Left hindlimb (tissue), 1 donor: ENCODE measurements around the gene PXMP2.

Experiments
- DNase-seq: peaks from one replicate; pipeline ENCODE4 v3.0.0-alpha.2; 2018

Gene PXMP2

DNA sequence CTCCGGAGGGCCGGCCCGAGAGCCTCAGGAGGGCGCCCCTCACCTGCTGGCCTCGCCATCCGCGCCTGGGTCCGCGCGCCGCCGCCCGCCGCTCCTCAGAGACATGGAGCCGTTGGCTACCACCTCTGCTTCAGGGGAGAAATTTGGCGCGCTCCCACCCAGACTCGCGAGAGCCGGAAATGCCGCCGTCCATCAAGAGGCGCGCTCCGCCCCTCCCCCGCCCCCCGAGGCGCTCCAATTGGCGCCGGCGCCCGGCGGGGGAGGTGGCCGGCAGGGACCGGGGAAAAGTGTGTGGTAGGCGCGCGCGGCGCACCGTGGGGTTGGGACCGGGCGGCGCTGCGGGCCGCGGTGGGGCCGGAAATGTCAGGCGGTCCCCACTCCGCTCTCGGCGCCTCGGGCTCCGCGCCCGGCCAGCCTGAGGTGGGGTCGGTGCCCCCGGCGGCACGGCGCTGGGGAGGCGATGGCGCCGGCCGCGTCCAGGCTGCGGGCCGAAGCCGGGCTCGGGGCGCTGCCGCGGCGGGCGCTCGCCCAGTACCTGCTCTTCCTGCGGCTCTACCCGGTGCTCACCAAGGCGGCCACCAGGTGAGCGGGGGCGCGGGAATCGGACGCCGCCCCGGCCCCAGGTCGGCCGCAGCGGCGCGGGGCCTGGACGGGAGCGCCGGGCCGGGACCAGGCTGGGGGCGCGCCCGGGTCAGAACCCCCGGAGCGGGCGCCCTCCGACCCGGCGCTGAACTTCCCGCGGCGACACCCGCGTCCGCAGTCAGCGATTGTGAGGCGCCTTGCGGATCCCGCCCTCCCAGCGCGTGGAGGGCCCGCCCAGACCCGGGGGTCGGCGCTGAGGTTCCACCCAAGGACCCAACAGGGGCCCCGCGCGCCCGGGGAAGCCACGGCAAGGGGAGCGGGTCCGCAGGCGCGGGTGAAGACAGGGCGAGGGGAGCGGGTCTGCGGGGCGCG lies at the start of gene PXMP2, which contains the start of gene POLE:
Gene PXMP2 (plus strand): TSS at position 377 of the 954 bp plus-strand sequence. CDS start 84 bp downstream, at position 461.
Gene POLE (minus strand): TSS at position 132 of the 954 bp plus-strand sequence. CDS start 27 bp downstream, at position 105.
- peak; percentile 97 for DNase-seq

- DNase-seq = no peak
These were observed 49.6 kb upstream of the PXMP2 start for GRCh38 chr12:132637811-132638210.

DNA sequence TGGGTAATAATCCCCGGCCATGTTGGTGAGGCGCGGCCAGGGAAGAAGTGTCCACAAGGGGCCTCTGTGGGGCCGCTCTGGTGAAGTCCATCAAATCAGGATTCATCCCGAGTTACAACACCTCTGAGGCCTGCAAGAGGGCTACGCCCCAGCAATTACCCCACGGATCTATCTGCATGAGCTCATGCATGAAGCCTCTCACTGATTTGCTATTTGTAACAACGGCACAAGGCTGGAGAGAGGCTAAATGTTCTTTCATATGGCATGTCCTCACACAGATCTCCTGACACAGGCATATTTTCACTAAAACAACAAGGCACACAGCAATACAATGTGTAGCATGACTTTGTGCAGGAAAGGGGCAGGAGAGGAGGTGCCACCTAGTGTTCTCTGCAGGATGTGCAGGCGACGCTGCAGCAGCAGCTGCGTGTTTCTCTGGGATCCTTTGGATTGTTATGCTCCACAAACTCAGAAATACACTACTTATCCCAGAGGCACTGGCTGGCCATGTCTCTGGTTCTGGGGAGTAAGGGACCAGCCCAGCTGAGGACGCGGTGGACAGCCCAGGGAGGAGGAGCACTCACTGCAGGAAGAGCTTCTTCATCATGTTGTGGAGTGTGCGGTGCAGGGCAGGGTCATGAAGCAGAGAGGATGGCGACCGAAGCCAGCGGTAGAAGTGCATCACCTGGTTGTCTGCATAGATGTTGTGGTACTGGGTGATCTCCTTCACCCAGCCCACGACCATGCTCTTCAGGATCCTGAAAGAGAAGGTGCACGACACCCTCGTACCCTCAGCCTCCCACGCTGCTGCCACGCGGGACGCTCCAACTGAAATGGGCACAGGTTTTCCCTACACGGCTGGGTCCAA lies 48.6 kb upstream of the PXMP2 start:
- no peak for DNase-seq

DNA sequence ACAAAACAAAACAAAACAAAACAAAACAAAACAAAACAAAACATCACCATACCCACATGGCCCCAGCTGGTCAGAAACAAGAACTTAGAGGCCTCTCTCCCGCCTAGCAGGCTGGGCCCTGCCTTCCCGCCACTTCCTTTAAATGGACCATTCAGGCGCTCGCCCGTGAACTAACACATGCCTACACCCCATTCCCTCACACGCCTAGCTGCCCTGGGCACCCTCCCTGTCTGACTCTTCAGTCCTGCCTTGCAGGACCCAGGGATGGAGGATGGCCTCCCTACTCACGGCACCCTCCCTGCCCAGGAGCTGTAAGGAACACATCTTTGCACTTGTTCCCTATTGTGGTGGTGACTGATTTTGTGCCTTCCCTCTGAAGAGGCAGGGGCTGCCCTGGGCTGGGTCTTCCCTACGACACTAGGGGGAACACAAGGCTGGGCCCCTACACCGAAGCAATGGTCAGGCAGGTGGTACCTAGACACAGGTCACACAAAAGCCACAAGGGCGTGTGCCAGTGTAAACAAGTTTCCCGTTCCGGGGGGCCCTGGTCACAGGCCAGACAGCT lies 47.3 kb upstream of the PXMP2 start:
- no peak for DNase-seq

DNA sequence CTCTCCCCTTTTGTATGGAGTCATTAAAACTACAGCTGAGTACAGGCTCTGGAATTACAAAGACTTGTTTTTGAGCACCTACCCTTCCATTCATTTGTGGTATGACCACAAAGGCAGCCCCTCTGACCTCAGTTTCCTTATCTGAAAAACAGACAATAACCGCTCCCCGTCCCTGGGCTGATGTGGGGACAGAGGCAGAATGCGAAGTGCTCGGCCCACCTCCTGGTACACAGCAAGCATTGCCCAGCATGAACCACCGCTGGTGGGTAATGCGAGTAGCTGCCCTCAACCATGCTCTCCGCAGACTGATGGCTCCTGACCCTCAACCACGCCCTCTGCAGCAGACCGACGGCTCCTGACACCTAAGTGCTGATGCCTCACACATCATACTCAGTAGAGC lies 46.5 kb upstream of the PXMP2 start:
- DNase-seq = no peak

- DNase-seq = no peak
These were observed 45.4 kb upstream of the PXMP2 start for GRCh38 chr12:132641811-132642650.

DNA sequence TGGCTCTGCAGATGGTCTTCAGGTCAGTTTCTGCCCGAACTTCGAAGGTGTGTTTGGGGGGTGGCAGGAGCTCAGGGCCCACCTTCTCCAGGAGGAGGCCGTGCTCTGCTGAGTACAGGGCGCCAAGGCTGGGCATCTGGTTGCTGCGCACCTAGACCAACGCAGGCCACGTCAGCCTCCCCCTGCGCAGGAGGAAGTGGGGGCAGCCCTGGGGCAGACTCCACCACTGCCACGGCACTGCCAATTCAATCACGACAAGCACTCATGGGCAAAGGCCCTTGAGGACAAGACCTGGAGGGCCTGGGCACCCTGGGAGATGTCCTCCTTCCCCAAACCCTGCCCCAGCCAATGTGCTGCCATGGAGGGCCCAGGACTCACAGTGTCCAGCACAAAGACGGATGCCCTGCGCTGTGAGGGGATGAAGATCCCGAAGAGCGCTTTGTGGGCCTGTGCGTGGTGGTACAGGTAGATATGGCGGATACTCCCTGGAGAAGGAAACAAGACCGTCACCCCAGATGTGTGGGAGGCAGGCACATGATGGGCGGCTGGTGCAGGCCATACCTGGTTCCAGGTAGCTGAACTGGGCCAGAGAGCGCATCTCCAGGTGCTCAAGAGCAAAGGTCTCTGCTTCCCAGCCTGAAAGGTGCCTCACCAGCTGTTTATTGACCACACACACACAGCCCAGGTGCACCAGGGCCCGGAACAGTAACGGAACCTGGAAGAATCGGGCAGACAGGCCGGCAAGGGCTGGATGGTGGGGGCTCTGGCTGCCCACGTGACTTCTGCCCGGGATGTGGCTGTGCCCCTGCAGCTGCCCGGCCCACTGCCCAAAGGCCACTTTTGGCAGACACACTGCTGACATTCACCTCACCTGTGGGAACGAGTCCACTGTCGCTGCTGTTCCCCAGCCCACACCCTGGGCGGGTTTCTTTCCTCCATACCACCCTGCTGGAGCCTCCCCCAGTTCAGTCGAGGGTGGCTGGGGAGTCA lies 44.2 kb upstream of the PXMP2 start:
- no peak for DNase-seq

- DNase-seq = no peak
These were observed 40.5 kb upstream of the PXMP2 start for GRCh38 chr12:132646850-132647249.

- no peak for DNase-seq
These were observed 39.5 kb upstream of the PXMP2 start for GRCh38 chr12:132647858-132648257.

DNA sequence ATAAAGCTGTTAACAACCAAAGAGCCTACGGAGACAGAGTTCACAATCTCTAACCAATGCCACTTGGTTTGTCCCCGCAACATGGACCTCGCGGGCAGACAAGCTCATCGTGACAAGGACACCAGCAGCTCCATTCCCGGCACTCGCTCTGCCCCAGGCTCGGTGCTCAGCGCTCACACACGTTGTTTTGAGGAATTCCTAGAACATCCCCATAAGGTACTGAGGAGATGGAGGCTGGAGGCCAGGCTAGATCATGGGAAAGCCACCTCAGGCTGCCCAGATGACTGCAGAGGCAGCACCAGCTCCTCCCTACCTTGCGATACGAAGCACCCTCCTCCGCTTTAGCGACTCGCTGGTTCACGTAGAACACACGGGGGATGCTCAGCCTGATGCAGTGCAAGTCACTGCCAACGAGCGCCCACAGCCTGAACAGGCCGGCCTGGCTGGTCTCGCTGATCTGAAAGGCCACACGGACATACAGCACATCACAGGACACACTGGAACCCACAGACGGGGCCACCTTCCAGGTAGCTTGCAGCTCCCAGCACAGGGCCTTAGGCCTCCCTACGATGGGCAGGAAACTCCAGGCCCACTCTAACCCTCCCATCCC lies 38.7 kb upstream of the PXMP2 start:
- DNase-seq = no peak

DNA sequence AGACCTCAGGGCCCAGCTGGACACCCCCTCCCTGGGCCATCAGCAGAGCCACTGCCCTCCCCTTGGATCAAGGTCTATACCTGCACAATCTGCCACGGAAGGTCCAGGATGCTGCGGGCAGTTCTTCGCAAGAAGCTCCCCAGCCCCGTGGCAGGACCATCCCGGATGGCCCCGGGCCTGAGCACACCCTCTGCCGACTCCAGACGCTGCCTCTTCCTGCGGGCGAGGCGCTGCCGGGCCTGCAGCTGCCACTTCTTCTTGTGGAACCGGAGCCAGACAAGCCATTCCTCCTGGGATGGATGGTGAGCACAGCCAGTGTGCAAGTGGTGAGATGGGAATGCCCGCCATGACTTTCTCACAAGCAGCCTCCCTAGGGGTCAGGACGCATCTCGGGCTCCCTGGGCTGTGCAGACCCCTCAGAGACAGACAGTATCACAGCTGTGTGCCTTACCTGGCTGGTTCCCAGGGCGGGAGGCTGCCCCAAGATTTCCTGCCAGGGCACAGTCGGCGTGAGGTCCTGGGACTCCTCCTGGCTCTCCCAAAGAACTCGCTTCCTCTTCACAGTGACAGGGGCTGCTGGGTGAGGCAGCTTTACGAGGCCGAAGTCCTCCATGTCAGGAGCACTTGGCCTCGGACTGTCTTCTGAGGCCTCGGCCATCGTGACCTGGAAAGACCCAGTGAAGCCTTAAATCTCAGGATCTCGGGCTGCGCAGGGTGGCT lies 38.0 kb upstream of the PXMP2 start:
- no peak for DNase-seq

DNA sequence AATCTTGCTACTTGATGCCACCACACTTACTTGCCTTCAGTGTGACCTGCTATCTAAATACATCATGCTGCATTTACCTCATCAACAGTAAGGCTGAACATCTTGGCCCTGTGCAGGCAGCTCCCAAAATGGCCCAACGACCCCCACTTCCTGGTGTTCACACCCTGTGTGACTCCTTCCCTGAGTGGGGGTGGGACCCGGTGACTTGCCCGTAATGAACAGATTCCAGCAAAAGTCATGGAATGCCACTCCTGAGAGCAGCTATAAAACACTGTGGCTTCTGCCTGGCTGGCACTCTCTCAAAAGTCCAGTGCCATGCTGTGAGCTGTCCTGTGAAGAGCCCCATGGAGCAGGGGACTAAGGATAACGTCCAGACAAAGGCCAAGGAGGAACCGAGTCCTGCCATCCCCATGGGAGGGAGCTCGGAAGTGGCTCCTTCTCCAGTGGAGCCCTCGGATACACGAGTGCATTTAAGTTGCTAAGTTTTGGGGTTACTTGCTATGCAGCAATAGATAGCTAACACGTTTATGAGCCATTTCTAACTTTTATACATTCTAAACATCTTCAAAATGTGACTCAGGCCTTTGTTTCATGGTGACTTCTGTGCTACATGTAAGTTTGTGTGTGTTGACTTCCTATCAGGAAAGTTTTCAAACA lies 35.8 kb upstream of the PXMP2 start:
- DNase-seq = no peak

GRCh38 chr12:132653567-132654290 lies 33.7 kb upstream of the PXMP2 start:
- DNase-seq = no peak

GRCh38 chr12:132657004-132657727 lies 30.2 kb upstream of the PXMP2 start:
- DNase-seq = no peak

- DNase-seq = no peak
These were observed 29.1 kb upstream of the PXMP2 start for GRCh38 chr12:132658149-132658894.

DNA sequence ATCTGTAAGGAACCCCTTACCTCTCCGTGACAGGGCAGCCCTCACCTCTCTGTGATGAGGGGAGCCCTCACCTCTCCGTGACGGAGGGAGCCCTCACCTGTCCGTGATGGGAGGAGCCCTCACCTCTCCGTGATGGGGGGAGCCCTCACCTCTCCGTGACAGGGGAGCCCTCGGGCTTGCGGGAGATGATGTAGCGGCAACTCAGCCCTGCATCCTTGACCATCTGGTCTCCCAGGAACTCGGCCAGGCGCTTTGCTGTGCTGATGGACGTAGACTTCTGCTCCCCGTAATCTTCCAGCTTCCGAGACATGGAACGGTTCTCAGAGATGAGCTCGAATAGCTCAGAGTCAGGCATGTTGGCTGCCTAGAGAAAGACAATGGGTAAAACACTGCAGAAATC lies 28.2 kb upstream of the PXMP2 start:
- no peak for DNase-seq

DNA sequence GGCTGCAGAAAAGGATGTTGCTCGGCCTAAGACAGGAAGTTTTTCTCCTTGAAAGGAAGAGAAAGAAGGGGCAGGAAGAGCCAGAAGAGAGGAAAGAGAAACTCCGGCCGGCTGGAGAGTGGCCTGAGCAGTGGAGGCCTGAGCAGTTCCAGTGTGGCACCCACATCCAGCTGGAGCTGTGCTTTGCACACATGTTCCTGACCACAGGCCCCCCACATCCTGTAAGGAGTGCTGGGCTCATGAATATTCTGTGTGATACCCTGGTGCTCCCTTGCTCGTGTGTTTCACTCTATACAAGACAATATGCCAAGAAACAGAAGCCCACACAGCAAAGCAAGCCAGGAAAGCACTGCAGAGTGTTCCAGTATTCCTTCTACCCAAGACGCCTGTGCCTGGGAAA lies 27.3 kb upstream of the PXMP2 start:
- no peak for DNase-seq
